GM13977 (cell line): ENCODE measurements around the gene AMBRA1.
A peak's percentile ranks its signal among the peaks of the same experiment; 100 is the strongest.

Source experiments
- DNase-seq: peaks from one replicate; pipeline ENCODE4 v3.0.0; 2012; ENCODE audit warnings: low spot score
- CTCF ChIP-seq: IDR thresholded peaks from 2 replicates; pipeline ENCODE4 v1.5.1; 2012; ENCODE audit warnings: mild to moderate bottlenecking, control low read depth; ENCODE audit not compliant: insufficient read depth; ENCODE audit errors: extremely low read depth, missing control alignments
- in situ Hi-C: fragments of 300-500 bp; cut with MboI; formaldehyde crosslinking; loops from one replicate; pipeline ENCODE4 v1.12.0; 2022; ENCODE audit warnings: low sequenced_read_pairs, low pct_unique_long_range_greater_than_20kb, mixed read lengths, inconsistent platforms; ENCODE audit not compliant: unreplicated experiment

The AMBRA1 gene

DNA sequence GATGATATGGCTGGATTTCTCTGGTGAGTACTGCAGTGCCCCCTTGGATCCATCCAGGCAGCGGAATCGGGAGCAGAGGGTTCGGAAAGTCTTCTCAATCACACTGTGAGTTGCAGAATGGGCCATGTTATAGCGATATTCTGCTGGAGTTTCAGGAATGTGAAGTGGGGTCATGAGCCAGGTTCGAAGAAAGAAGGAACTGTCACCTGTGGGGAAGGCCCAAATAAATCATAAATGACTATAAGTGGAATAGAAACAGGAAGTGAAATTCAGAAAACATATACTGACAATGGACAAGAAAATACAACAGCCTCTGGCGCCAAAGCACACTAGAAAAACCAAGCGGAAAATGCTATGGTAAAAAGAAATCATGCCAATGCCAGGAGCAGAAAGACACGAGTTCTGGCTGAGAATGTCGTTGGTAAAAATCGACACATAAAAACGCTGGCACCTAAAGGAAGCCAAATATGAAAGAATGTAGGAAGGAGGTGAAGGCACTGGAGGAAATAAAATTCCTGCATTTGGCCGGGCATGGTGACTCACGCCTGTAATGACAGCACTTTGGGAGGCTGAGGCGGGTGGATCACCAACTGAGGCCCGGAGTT is 10.0 kb upstream of the AMBRA1 start:
- peak; percentile 49 for DNase-seq
- in situ Hi-C loops = no loop called here
- no peak for TF ChIP-seq CTCF

GRCh38 chr11:46601129-46601528 is 7.3 kb upstream of the AMBRA1 start:
- no peak for TF ChIP-seq CTCF
- in situ Hi-C loops = no loop called here
- no peak for DNase-seq

DNA sequence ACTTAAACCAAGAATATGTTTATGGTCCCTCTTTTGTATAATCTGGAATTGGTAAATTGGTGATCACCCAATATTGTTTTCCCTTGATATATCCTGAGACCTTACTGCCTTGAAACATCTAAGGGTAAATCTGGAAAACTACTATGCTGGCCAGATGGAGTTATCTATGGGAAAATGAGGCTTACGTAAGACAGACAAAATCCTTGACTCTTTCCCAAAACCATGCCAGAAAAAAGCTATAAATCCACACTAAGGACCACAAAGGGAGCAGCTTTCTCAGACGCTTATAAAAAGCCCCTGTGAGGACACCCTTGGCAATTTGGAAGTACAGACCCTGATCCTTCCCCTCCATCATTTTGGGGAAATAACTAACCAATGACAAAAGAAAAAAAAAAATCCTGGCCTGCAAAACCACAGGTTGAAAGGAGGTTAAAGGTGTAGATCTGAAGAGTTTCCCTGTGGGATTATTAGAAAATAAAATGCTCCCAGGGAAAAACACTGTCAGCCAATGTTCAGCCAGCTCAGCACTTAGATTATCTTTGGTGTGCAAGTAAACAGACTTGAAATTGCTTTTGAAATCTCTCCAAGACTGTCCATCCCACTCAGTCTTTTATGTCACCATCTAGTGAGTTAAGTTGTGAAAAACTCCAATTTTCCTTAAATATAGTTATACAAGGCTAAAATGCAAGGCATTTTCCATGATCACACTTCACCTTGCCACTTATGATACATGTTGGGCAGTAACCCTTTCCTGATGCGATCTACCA is 6.6 kb upstream of the AMBRA1 start:
- no peak for TF ChIP-seq CTCF
- DNase-seq = no peak
- in situ Hi-C loops = no loop called here

DNA sequence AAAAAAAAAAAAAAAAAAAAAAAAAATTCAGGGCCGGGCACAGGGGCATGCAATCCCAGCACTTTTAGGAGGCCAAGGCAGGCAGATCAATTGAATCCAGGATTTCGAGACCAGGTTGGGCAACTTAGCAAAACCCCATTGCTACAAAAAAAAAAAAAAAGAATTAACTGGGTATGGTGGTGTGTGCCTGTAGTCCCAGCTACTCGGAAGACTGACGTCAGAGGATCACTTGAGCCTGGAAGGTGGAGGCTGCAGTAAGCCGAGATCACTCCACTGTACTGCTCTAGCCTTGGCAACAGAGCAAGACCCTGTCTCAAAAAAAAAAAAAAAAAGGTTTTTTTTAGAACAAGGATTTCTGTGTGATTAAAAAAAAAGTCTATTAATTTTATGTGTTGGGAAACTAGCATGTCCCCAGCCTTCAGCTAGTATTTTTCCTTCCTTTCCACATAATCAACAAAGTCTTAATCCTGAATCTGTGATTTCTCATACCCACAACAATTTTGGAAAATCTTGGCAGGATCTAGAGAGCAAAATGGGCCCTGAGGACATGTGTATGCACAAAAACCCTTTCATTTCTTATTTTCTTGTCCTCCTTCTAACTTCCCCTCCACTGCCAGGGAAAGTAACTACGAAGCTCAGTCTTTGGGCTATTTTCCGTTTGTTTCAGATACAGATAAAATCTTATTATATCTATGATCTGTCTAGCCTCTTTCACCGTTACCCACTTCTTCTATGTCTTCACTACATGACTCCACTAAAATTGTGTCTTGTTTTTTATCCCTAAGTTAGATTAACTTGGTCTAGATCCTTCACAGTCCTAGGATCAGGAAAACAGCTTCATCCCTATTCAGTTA is 5.7 kb upstream of the AMBRA1 start:
- in situ Hi-C loops = no loop called here
- DNase-seq = no peak

GRCh38 chr11:46597609-46598219 is 3.9 kb upstream of the AMBRA1 start:
- in situ Hi-C loops = no loop called here
- no peak for TF ChIP-seq CTCF
- DNase-seq = no peak

More for the DNA sequence above, 5.7 kb upstream of the AMBRA1 start:
- no peak for TF ChIP-seq CTCF

GRCh38 chr11:46597155-46597554 is 3.3 kb upstream of the AMBRA1 start:
- TF ChIP-seq CTCF = no peak
- in situ Hi-C loops = no loop called here
- no peak for DNase-seq
